Panc1 (cell line): ENCODE data around the gene GPR55. TPM values are rescaled to one million over a fixed set of nuclear protein-coding genes. Genes with fewer than 3 reads are reported as not detected.

Experiments used
- ATAC-seq: fragments of 200-7000 bp; cut with Tn5 transposase; 2 replicates; pipeline ENCODE4 v1.9.1; 2020; ENCODE audit warnings: mild to moderate bottlenecking, moderate library complexity
- BruUV-seq: library from RNA; stranded (reverse); fragments of 400-500 nt; replicated peaks from 2 replicates; lab custom pipeline; 2021; lab: Mats Ljungman, UMichigan
- CTCF ChIA-PET: fragments of 300-600 bp; sonication (Branson Sonifier 250); formaldehyde crosslinking; loops from one replicate; lab custom pipeline; 2022; ENCODE audit warnings: antibody characterized with exemption; lab: Charles Lee
- POLR2A ChIA-PET: fragments of 300-600 bp; sonication (Branson Sonifier 250); formaldehyde crosslinking; loops from one replicate; lab custom pipeline; 2022; ENCODE audit warnings: antibody characterized with exemption; lab: Charles Lee
- DNase-seq: peaks from one replicate; pipeline ENCODE4 v3.0.0-alpha.2; 2010; ENCODE audit warnings: low read depth, low spot score
- H3K27ac ChIP-seq: 2 replicates; pipeline ENCODE4 v1.5.1; 2011; ENCODE audit warnings: mild to moderate bottlenecking, low read length, inconsistent platforms
- H3K27me3 ChIP-seq: fragments of 200-500 bp; sonication (Bioruptor generic); 2 replicates; pipeline ENCODE4 v1.6.0; 2014; ENCODE audit warnings: low read length, inconsistent platforms; ENCODE audit not compliant: control insufficient read depth, insufficient read depth
- H3K36me3 ChIP-seq: fragments of 200-500 bp; sonication (Bioruptor generic); 2 replicates; pipeline ENCODE4 v1.5.1; 2014; ENCODE audit warnings: inconsistent platforms, mild to moderate bottlenecking, low read length, moderate library complexity; ENCODE audit not compliant: control insufficient read depth, insufficient read depth
- H3K4me1 ChIP-seq: 2 replicates; pipeline ENCODE4 v1.5.1; 2011; ENCODE audit warnings: inconsistent platforms, mild to moderate bottlenecking, low read length, moderate library complexity; ENCODE audit not compliant: control insufficient read depth, insufficient read depth
- H3K4me3 ChIP-seq, 2 experiments: 2 replicates each; pipeline ENCODE4 v1.5.1; 2011 to 2012; ENCODE audit warnings: low read depth in 2 of 2, low read length in 2 of 2, mild to moderate bottlenecking in 2 of 2, inconsistent platforms in 1 of 2, moderate library complexity in 1 of 2
- H3K9me3 ChIP-seq: fragments of 200-500 bp; sonication (Bioruptor generic); 2 replicates; pipeline ENCODE4 v1.5.1; 2014; ENCODE audit warnings: low read depth, mild to moderate bottlenecking, inconsistent platforms, low read length, moderate library complexity; ENCODE audit not compliant: control insufficient read depth, insufficient read depth
- POLR2AphosphoS5 ChIP-seq: IDR thresholded peaks from 2 replicates; pipeline ENCODE4 v1.6.1; 2012; ENCODE audit warnings: mild to moderate bottlenecking, low read depth, low read length, moderate library complexity
- SIN3A ChIP-seq: IDR thresholded peaks from 2 replicates; pipeline ENCODE4 v1.6.1; 2012; ENCODE audit warnings: low read depth, mild to moderate bottlenecking, low read length, moderate library complexity, borderline replicate concordance; ENCODE audit not compliant: insufficient read depth
- TCF7L2 ChIP-seq: IDR thresholded peaks from 2 replicates; pipeline ENCODE4 v1.6.1; 2011; ENCODE audit warnings: mild to moderate bottlenecking, low read depth, low read length, inconsistent platforms
- in situ Hi-C: cut with HindIII; loops from 2 replicates; pipeline ENCODE4 v1.10.0; 2016; ENCODE audit warnings: low sequenced_read_pairs, low pct_unique_long_range_greater_than_20kb
- intact Hi-C: fragments of 100-400 bp; cut with micrococcal nuclease; formaldehyde crosslinking; loops from one replicate; pipeline ENCODE4 v1.10.0; 2022; ENCODE audit not compliant: unreplicated experiment
- total RNA-seq: library from RNA; stranded (reverse); gene quantifications from one replicate; pipeline ENCODE4 v1.2.1, GENCODE V29; 2021; ENCODE audit not compliant: unreplicated experiment
- TF ChIP-seq, protein P1 (sequence below): fragments of 450-650 bp; IDR thresholded peaks from 2 replicates; pipeline ENCODE4 v1.5.1; 2017; ENCODE audit warnings: mild to moderate bottlenecking
- TF ChIP-seq, protein P2 (sequence below), 2 experiments: IDR thresholded peaks; 2 replicates each; pipeline ENCODE4 v1.6.1; 2011 to 2012; ENCODE audit warnings: low read depth in 2 of 2, control low read depth in 1 of 2, low read length in 1 of 2, mild to moderate bottlenecking in 1 of 2, moderate library complexity in 1 of 2; ENCODE audit not compliant: insufficient read depth in 1 of 2

Gene GPR55
- total RNA-seq, 1 experiment from 2014 or later, result 0.08 TPM

DNA sequence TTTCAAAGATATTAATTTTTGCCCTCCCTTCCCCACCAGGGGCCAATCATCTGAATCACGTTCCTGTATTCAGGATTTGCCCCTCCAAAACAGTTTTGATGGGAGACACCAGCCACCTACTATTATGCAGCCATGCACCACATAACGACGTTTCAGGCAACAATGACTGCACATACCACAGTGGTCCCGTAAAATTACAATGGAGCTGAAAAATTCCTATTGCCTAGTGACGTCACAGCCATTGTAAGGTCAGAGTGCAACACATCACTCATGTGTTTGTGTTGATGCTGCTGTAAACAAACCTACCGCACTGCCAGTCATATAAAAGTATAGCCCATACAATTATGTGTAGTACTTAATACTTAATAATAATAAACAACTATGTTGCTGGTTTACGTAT is 37.7 kb downstream of the GPR55 start:
- POLR2A ChIA-PET, result no interaction called here
- no peaks in the 10 kb centered on the region; the same call in 1 of the 2 replicates for H3K4me1 ChIP-seq

DNA sequence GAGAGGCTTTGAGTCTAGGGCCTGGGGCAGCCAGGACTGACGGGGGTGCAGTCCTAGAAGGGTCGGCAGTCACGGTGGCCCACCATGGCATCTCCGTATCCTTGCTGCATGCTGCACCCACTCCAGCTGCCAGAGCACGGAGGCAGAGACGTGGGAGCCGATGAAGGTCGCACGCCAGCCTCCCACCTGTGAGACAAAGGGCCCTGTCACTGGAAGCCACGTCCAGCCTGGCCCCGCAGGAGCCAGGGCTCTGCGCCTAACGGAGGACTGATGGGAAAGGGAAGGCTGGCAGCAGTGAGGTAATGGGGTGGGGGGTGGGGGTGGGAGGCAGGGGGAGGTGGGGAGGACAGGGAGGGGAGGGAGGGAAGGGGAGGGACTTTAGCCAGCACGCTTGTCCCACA is 38.4 kb downstream of the GPR55 start:
- ChIA-PET CTCF (no interaction called here), POLR2A (no interaction called here)
- TF ChIP-seq POLR2AphosphoS5, result no peak
- no peak for TF ChIP-seq SIN3A
- TF ChIP-seq, protein P1, sequence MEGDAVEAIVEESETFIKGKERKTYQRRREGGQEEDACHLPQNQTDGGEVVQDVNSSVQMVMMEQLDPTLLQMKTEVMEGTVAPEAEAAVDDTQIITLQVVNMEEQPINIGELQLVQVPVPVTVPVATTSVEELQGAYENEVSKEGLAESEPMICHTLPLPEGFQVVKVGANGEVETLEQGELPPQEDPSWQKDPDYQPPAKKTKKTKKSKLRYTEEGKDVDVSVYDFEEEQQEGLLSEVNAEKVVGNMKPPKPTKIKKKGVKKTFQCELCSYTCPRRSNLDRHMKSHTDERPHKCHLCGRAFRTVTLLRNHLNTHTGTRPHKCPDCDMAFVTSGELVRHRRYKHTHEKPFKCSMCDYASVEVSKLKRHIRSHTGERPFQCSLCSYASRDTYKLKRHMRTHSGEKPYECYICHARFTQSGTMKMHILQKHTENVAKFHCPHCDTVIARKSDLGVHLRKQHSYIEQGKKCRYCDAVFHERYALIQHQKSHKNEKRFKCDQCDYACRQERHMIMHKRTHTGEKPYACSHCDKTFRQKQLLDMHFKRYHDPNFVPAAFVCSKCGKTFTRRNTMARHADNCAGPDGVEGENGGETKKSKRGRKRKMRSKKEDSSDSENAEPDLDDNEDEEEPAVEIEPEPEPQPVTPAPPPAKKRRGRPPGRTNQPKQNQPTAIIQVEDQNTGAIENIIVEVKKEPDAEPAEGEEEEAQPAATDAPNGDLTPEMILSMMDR, result no peak
- TF ChIP-seq, protein P2, sequence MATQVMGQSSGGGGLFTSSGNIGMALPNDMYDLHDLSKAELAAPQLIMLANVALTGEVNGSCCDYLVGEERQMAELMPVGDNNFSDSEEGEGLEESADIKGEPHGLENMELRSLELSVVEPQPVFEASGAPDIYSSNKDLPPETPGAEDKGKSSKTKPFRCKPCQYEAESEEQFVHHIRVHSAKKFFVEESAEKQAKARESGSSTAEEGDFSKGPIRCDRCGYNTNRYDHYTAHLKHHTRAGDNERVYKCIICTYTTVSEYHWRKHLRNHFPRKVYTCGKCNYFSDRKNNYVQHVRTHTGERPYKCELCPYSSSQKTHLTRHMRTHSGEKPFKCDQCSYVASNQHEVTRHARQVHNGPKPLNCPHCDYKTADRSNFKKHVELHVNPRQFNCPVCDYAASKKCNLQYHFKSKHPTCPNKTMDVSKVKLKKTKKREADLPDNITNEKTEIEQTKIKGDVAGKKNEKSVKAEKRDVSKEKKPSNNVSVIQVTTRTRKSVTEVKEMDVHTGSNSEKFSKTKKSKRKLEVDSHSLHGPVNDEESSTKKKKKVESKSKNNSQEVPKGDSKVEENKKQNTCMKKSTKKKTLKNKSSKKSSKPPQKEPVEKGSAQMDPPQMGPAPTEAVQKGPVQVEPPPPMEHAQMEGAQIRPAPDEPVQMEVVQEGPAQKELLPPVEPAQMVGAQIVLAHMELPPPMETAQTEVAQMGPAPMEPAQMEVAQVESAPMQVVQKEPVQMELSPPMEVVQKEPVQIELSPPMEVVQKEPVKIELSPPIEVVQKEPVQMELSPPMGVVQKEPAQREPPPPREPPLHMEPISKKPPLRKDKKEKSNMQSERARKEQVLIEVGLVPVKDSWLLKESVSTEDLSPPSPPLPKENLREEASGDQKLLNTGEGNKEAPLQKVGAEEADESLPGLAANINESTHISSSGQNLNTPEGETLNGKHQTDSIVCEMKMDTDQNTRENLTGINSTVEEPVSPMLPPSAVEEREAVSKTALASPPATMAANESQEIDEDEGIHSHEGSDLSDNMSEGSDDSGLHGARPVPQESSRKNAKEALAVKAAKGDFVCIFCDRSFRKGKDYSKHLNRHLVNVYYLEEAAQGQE (IDR thresholded peaks at IDR 0.05; ENCODE audit: insufficient read depth in 1 of 2, low read depth in 2 of 2, low read length in 1 of 2), result no peak
- no peak for TF ChIP-seq TCF7L2
- Histone ChIP-seq H3K27me3 (no peaks in the 10 kb centered on the region), H3K4me1 (no peaks in the 10 kb centered on the region; the same call in 1 of the 2 replicates), H3K4me3 (no peak overlapping the region), H3K9me3 (no peaks in the 10 kb centered on the region), H3K36me3 (no peaks in the 10 kb centered on the region), H3K27ac (no peak overlapping the region)
- intact Hi-C loops, result no loop called here
- ATAC-seq (no peak), DNase-seq (no peak)
- BruUV-seq, result no TSS peak
- in situ Hi-C loops, result no loop called here

More for the DNA sequence above, 37.7 kb downstream of the GPR55 start:
- Histone ChIP-seq H3K27ac (no peak overlapping the region), H3K27me3 (no peaks in the 10 kb centered on the region), H3K9me3 (no peaks in the 10 kb centered on the region), H3K4me3 (no peak overlapping the region), H3K36me3 (no peaks in the 10 kb centered on the region)
- no TSS peak for BruUV-seq
- DNase-seq (no peak), ATAC-seq (no peak)
- in situ Hi-C loops, result no loop called here
- intact Hi-C loops, result no loop called here
- CTCF ChIA-PET, result no interaction called here
- TF ChIP-seq, protein P2 (IDR thresholded peaks at IDR 0.05; ENCODE audit: insufficient read depth in 1 of 2, low read depth in 2 of 2, low read length in 1 of 2), result no peak
- TF ChIP-seq SIN3A, result no peak
- TF ChIP-seq POLR2AphosphoS5, result no peak
- no peak for TF ChIP-seq TCF7L2
- TF ChIP-seq, protein P1, result no peak
